ENCODE measurements around the gene TMEM245.

The TMEM245 gene

DNA sequence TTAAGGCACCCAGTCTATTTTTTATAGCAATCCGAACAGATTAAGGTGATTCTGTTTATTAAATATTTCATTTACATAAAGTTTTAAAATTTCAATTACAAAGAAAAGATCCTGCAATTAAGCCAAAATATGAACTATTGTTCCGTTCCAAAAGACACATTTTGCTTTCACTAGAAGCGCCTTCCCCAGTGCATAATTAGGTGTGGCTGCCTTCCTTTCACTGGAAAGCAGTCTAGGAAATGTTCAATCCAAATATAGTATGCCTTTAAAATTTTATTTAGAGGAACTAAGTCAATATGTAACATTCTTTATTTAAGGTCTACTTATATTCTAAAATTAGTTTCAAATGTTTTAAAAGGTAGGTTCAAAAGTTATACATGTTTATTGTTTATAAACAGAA lies 114.1 kb downstream of the TMEM245 start:
- no peak overlapping the region for H3K27ac ChIP-seq
- TF ChIP-seq, protein P1, sequence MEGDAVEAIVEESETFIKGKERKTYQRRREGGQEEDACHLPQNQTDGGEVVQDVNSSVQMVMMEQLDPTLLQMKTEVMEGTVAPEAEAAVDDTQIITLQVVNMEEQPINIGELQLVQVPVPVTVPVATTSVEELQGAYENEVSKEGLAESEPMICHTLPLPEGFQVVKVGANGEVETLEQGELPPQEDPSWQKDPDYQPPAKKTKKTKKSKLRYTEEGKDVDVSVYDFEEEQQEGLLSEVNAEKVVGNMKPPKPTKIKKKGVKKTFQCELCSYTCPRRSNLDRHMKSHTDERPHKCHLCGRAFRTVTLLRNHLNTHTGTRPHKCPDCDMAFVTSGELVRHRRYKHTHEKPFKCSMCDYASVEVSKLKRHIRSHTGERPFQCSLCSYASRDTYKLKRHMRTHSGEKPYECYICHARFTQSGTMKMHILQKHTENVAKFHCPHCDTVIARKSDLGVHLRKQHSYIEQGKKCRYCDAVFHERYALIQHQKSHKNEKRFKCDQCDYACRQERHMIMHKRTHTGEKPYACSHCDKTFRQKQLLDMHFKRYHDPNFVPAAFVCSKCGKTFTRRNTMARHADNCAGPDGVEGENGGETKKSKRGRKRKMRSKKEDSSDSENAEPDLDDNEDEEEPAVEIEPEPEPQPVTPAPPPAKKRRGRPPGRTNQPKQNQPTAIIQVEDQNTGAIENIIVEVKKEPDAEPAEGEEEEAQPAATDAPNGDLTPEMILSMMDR (conservative IDR thresholded peaks at IDR 0.05): no peak

DNA sequence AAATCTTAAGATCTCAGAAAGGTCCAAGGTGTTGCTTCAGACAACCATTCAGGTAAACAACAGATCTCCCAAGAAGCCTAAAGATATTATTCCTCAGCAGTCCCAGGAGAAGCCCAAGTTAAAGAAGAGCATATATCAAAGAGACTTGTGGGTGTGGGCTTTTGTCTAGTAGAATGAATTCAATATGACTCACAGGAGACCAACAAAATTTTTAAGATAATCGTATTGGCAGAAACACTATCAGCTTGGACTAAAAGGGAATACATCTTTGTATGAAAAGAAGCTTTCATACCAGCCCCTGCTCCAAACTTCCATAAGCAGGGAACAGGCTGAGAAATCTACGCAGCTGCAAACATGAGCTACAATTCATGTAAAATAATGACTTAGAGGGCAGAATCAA lies 116.6 kb downstream of the TMEM245 start:
- TF ChIP-seq, protein P1 (conservative IDR thresholded peaks at IDR 0.05): no peak
- H3K27ac ChIP-seq: no peak overlapping the region

DNA sequence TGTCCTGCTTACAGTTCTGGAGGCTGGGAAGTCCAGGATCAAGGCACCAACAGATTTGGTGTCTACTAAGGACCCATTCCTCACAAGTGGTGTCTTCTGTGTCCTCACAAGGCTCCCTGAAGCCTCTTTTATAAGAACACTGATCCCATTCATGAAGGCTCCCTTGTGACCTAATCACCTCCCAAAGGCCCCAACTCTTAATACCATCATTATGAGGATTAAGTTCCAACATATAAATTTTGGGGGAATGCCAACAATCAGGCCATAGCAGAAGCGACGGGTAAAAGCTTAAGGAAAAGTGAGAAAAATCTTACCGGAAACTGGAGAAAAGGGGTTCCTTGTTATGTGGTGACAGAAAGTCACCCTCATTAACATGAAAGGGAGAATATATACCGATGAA lies 117.6 kb downstream of the TMEM245 start:
- H3K27ac ChIP-seq: no peak overlapping the region
- TF ChIP-seq, protein P1 (conservative IDR thresholded peaks at IDR 0.05): no peak

- H3K27ac ChIP-seq: no peak overlapping the region
Observed at GRCh38 chr9:109001275-109001676, 118.5 kb downstream of the TMEM245 start.

GRCh38 chr9:108997112-108997511 lies 122.6 kb downstream of the TMEM245 start:
- TF ChIP-seq, protein P1 (conservative IDR thresholded peaks at IDR 0.05): no peak
- H3K27ac ChIP-seq: peak overlapping the region; percentile 69

More at GRCh38 chr9:109001275-109001676, 118.5 kb downstream of the TMEM245 start:
- TF ChIP-seq, protein P1 (conservative IDR thresholded peaks at IDR 0.05): no peak

GRCh38 chr9:108996643-108997042 lies 123.1 kb downstream of the TMEM245 start:
- peak overlapping the region; percentile 69 for H3K27ac ChIP-seq
- TF ChIP-seq, protein P1 (conservative IDR thresholded peaks at IDR 0.05): no peak

- H3K27ac ChIP-seq: peak overlapping the region; percentile 69
- TF ChIP-seq, protein P1 (conservative IDR thresholded peaks at IDR 0.05): no peak
Observed at GRCh38 chr9:108994695-108995094, 125.1 kb downstream of the TMEM245 start.

All from VCaP (cell line).